ENCODE measurements around the gene PNPLA8.

PNPLA8 gene

DNA sequence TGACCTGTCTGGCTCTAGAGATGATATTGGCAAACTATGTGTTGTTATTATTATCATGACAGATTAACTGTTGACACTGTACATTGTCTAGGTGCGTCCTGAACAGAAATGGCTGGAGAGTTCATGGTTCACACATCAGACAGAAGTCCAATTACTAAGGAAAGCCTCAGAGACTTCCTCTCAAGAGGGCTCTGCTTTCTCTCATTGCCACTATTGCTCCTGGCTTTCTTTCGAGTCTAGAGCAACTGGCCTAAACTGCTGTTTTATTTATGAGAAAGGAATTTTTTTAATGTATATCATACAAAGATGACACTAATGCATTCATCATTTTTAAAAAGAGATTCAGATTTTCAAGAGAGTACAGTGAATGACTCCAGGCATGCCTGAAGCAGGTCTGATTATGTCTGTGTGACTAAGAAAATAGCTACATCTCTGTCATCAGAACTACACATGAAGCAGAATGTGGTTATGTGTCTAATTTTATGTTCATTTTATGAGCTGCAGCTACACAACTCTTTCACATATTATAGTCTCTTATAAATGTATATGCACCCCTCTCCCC lies 100.1 kb downstream of the PNPLA8 start:
- DNase-seq (ENCODE audit: extremely low spot score), result no peak
- TF ChIP-seq, protein P1, sequence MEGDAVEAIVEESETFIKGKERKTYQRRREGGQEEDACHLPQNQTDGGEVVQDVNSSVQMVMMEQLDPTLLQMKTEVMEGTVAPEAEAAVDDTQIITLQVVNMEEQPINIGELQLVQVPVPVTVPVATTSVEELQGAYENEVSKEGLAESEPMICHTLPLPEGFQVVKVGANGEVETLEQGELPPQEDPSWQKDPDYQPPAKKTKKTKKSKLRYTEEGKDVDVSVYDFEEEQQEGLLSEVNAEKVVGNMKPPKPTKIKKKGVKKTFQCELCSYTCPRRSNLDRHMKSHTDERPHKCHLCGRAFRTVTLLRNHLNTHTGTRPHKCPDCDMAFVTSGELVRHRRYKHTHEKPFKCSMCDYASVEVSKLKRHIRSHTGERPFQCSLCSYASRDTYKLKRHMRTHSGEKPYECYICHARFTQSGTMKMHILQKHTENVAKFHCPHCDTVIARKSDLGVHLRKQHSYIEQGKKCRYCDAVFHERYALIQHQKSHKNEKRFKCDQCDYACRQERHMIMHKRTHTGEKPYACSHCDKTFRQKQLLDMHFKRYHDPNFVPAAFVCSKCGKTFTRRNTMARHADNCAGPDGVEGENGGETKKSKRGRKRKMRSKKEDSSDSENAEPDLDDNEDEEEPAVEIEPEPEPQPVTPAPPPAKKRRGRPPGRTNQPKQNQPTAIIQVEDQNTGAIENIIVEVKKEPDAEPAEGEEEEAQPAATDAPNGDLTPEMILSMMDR (IDR thresholded peaks at IDR 0.05; ENCODE audit: control extremely low read depth, extremely low read depth, low read depth, missing control alignments), result no peak
- CTCF ChIA-PET, result interaction anchor here (1.1 kb wide), 1 partner anchor 27 kb away, joined by 3 read pairs; no protein-coding TSS in a partner anchor

DNA sequence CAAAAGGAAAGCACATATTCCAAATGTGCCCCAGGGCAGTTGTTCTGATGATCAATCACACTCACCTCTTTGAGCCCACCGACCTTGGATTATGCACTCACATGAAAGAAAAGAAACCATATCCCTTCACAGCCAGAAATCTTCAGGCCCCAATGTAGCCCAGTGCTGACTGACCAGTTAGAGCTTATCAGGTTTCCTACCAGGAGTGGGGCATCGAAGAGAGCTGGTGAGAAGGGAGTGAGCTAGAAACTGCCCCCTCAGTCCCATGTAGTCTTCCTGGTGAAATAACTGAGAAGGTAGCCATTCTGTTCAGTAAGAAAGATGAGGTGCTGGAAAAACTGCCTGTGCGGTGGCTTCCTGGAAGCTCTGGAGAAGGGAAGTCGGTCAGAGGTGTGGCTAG lies 101.9 kb downstream of the PNPLA8 start:
- no peak for DNase-seq (ENCODE audit: extremely low spot score)
- TF ChIP-seq, protein P1 (IDR thresholded peaks at IDR 0.05; ENCODE audit: control extremely low read depth, extremely low read depth, low read depth, missing control alignments), result no peak
- POLR2A ChIA-PET, result interaction anchor here (1.3 to 1.6 kb wide), 2 partner anchors 15 to 25 kb away, joined by 3 to 5 read pairs; no protein-coding TSS in a partner anchor
- CTCF ChIA-PET, result interaction anchor here (1.3 to 4.9 kb wide), 8 partner anchors 8 to 73 kb away, joined by 3 to 24 read pairs (median 8); no protein-coding TSS in a partner anchor

More for the DNA sequence above, 100.1 kb downstream of the PNPLA8 start:
- POLR2A ChIA-PET, result no interaction called here

DNA sequence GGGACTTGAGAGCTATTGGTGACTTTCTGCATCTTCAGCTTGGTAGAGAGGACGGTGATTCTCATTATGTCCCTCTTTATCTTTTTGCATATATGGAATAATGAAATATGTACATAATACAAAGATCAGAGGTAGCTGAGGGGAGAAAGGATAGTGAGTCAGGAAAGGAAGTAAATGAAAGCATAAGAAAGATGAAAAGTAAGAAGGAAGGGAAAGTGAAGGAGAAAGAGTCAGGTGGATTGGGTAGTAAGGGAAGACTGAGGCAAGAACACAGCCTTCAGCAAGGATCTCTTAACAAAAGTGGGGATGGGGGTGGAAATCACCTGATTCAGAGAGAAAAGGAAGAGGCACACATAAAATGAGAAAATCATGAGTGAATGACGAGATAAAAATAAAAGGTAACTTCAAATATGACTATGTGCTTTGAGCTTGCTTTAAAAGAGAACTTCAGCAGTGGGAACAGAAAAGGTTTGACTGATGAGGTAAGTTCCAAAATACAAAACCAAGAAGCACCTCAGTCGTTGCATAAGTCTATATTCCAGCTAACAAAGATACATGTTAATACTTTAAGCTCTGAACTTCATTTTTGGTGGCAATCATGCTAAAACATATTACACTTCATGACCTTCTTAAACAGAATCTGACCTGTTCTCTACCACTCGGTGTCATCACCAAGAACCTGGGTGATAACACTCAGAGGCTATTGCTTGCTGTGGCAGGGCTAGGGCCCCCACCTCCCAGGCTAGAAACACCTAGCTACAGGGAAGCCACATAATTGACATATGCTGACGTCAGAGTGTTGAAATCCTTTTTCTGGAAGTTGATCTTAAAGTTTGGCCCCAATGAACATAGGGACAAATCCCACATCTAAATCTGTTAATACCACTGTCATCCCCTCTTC lies 102.6 kb downstream of the PNPLA8 start:
- CTCF ChIA-PET, result interaction anchor here (1.1 to 4.9 kb wide), 10 partner anchors 8 to 74 kb away, joined by 3 to 24 read pairs (median 7); partner anchors contain the start of gene NRCAM
- POLR2A ChIA-PET, result interaction anchor here (1.3 to 1.6 kb wide), 2 partner anchors 15 to 26 kb away, joined by 3 to 5 read pairs; no protein-coding TSS in a partner anchor
- DNase-seq (ENCODE audit: extremely low spot score), result no peak
- TF ChIP-seq, protein P1 (IDR thresholded peaks at IDR 0.05; ENCODE audit: control extremely low read depth, extremely low read depth, low read depth, missing control alignments), result no peak

DNA sequence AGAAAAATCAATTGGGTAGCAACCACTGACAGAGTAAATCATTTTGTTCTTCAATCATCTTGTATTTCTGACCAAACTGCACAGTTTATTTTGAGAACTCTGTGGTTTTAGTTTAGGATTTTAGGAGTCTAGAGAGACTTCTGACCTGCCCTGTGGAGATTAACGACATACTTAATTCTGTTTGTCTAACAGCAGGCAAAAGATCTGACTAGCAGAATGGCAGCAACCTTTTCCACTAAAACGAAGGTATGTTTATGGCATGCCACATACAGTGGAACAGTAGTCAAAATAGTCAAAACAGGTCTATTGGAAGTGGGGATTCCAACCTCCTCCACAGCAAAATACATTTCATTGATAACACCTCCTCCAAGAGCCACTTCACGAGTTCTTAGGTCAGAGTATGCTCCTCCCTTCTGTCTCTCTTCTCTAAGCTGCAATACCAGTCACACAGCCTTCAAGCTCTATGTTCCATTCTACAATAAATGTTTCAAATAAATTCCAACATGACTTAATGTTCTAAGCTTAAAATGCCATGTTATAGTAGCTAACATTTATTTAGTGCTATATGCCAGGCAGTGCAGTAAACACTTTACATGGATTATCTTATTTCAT lies 104.1 kb downstream of the PNPLA8 start:
- TF ChIP-seq, protein P1 (IDR thresholded peaks at IDR 0.05; ENCODE audit: control extremely low read depth, extremely low read depth, low read depth, missing control alignments), result no peak
- ChIA-PET CTCF (interaction anchor here (0.8 to 4.9 kb wide), 11 partner anchors 9 to 280 kb away, joined by 3 to 24 read pairs (median 5); no protein-coding TSS in a partner anchor), POLR2A (no interaction called here)
- no peak for DNase-seq (ENCODE audit: extremely low spot score)

Data from GM10248 (cell line).